PC-9 (cell line): ENCODE results near the gene GHITM. TPM values are rescaled to one million over a fixed set of nuclear protein-coding genes. Genes with fewer than 3 reads are reported as not detected.

ENCODE experiments used
- BruUV-seq: library from RNA; stranded (reverse); fragments of 400-500 nt; replicated peaks from 2 replicates; lab custom pipeline; 2021; lab: Mats Ljungman, UMichigan
- CTCF ChIA-PET: fragments of 300-600 bp; sonication (Branson Sonifier 250); formaldehyde crosslinking; loops from one replicate; lab custom pipeline; 2022; ENCODE audit warnings: antibody characterized with exemption; lab: Charles Lee
- POLR2A ChIA-PET: fragments of 300-600 bp; sonication (Branson Sonifier 250); formaldehyde crosslinking; loops from one replicate; lab custom pipeline; 2022; ENCODE audit warnings: antibody characterized with exemption; ENCODE audit not compliant: unreplicated experiment; lab: Charles Lee
- DNase-seq, 2 experiments: peaks; one replicate each; pipeline versions ENCODE4 v3.0.0 to v3.0.0-alpha.2; 2015 to 2022; ENCODE audit warnings: mixed read lengths in 1 of 2
- H2AFZ ChIP-seq: fragments of 200-600 bp; sonication (generic); 2 replicates; pipeline ENCODE4 v1.8.1; 2017; ENCODE audit warnings: antibody characterized with exemption
- H3F3A ChIP-seq: fragments of 200-600 bp; sonication (generic); 2 replicates; pipeline ENCODE4 v1.8.1; 2017; ENCODE audit warnings: antibody characterized with exemption, mild to moderate bottlenecking, low read depth; ENCODE audit not compliant: insufficient read depth
- H3K27ac ChIP-seq: fragments of 200-600 bp; sonication (generic); 2 replicates; pipeline ENCODE4 v1.6.1; 2016; ENCODE audit warnings: mixed run types
- H3K27me3 ChIP-seq: fragments of 200-600 bp; sonication (generic); 2 replicates; pipeline ENCODE4 v1.6.1; 2016; ENCODE audit warnings: low read depth, mixed run types; ENCODE audit not compliant: insufficient read depth
- H3K36me3 ChIP-seq: fragments of 200-600 bp; sonication (generic); 2 replicates; pipeline ENCODE4 v1.6.1; 2016; ENCODE audit warnings: low read depth, mixed run types
- H3K4me1 ChIP-seq: fragments of 200-600 bp; sonication (generic); replicated peaks from 2 replicates; pipeline ENCODE4 v1.6.1; 2016; ENCODE audit warnings: mixed run types; ENCODE audit not compliant: insufficient read depth
- H3K4me2 ChIP-seq: fragments of 200-600 bp; sonication (generic); 2 replicates; pipeline ENCODE4 v1.6.1; 2017; ENCODE audit warnings: mixed run types
- H3K4me3 ChIP-seq: fragments of 200-600 bp; sonication (generic); 2 replicates; pipeline ENCODE4 v1.6.1; 2016; ENCODE audit warnings: mixed run types
- H3K79me2 ChIP-seq: fragments of 200-600 bp; sonication (generic); 2 replicates; pipeline ENCODE4 v1.6.1; 2017; ENCODE audit warnings: low read depth, mixed run types
- H3K9me2 ChIP-seq: fragments of 200-600 bp; sonication (generic); 2 replicates; pipeline ENCODE4 v1.8.1; 2017; ENCODE audit warnings: mild to moderate bottlenecking; ENCODE audit not compliant: insufficient read depth
- H3K9me3 ChIP-seq: fragments of 200-600 bp; sonication (generic); 2 replicates; pipeline ENCODE4 v1.8.1; 2016; ENCODE audit warnings: low read depth; ENCODE audit not compliant: insufficient read depth
- H4K20me1 ChIP-seq: fragments of 200-600 bp; sonication (generic); 2 replicates; pipeline ENCODE4 v1.8.1; 2017; ENCODE audit not compliant: insufficient read depth
- EZH2 ChIP-seq: fragments of 200-600 bp; sonication (generic); IDR thresholded peaks from 2 replicates; pipeline ENCODE4 v1.8.0; 2017; ENCODE audit warnings: antibody characterized with exemption, low read depth
- intact Hi-C: fragments of 100-400 bp; cut with micrococcal nuclease; formaldehyde crosslinking; loops from one replicate; pipeline ENCODE4 v1.10.0; 2022; ENCODE audit not compliant: unreplicated experiment
- total RNA-seq: library from RNA; stranded (reverse); gene quantifications from 2 replicates; pipeline ENCODE4 v1.2.3, GENCODE V29; 2021
- TF ChIP-seq, protein P1 (sequence below): fragments of 200-600 bp; sonication (generic); conservative IDR thresholded peaks from 2 replicates; pipeline ENCODE4 v1.6.1; 2017; ENCODE audit warnings: mixed run types, antibody characterized with exemption, mild to moderate bottlenecking, moderate library complexity

GHITM gene
- total RNA-seq, 1 experiment from 2014 or later = 291 TPM

DNA sequence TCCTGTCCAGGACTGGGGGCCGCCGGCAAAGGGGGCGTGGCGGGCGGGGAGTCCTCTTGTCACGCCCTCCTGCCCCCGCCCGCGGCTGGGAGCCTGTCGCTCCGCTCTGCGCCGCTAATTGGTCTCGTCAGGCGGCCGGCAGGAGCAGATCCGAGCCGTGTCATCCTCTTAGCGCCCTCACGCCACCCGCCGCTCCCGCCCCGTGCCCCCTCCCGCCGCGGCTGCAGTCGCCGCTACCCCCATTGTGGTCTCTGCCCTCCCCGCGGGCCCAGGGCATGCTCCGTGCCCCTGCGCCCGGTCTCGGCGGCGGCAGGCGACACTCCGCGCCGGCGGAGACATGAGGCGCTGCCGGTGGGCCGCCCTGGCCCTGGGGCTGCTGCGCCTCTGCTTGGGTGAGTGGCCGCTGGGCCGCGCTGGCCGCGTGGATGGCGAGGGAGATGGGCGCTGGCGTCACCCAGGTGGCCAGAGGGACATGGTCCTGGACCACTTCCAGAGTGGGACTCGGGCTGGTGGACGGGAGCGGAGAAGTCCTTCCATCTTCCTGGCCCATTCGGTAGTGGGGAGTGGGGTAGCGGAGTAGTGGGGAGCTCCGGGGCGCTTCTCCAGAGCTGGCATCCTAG is 55.2 kb downstream of the GHITM start, which contains the start of gene CDHR1:
Gene CDHR1 (plus strand): TSS at position 114 of the 620 bp plus-strand sequence. CDS start 224 bp downstream, at position 338.
- H4K20me1 ChIP-seq = 0 out of 2 replicates have a peak, but pooled peaks cover 9% of the 10 kb centered on the region
- H3K4me3 ChIP-seq = no peak within 1 kb of the TSS
- H3K4me1 ChIP-seq = no peaks in the 10 kb centered on the region
- H3K27ac ChIP-seq = no peak within 1 kb of the TSS
- no peak within 1 kb of the TSS for H3K4me2 ChIP-seq
- TF ChIP-seq, protein P1, sequence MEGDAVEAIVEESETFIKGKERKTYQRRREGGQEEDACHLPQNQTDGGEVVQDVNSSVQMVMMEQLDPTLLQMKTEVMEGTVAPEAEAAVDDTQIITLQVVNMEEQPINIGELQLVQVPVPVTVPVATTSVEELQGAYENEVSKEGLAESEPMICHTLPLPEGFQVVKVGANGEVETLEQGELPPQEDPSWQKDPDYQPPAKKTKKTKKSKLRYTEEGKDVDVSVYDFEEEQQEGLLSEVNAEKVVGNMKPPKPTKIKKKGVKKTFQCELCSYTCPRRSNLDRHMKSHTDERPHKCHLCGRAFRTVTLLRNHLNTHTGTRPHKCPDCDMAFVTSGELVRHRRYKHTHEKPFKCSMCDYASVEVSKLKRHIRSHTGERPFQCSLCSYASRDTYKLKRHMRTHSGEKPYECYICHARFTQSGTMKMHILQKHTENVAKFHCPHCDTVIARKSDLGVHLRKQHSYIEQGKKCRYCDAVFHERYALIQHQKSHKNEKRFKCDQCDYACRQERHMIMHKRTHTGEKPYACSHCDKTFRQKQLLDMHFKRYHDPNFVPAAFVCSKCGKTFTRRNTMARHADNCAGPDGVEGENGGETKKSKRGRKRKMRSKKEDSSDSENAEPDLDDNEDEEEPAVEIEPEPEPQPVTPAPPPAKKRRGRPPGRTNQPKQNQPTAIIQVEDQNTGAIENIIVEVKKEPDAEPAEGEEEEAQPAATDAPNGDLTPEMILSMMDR = no peak
- no peak for TF ChIP-seq EZH2
- peaks cover 92% of the 10 kb centered on the region for H3K27me3 ChIP-seq
- ChIA-PET CTCF (no interaction called here), POLR2A (no interaction called here)
- no peaks in the 10 kb centered on the region for H3K9me2 ChIP-seq
- H3K9me3 ChIP-seq = no peaks in the 10 kb centered on the region
- H3F3A ChIP-seq = no peaks in the 10 kb centered on the region
- BruUV-seq = no TSS peak
- intact Hi-C loops = no loop called here
- no peak for DNase-seq
- H2AFZ ChIP-seq = no peak within 1 kb of the TSS
- H3K79me2 ChIP-seq = no peaks in the 10 kb centered on the region
- H3K36me3 ChIP-seq = no peaks in the 10 kb centered on the region

DNA sequence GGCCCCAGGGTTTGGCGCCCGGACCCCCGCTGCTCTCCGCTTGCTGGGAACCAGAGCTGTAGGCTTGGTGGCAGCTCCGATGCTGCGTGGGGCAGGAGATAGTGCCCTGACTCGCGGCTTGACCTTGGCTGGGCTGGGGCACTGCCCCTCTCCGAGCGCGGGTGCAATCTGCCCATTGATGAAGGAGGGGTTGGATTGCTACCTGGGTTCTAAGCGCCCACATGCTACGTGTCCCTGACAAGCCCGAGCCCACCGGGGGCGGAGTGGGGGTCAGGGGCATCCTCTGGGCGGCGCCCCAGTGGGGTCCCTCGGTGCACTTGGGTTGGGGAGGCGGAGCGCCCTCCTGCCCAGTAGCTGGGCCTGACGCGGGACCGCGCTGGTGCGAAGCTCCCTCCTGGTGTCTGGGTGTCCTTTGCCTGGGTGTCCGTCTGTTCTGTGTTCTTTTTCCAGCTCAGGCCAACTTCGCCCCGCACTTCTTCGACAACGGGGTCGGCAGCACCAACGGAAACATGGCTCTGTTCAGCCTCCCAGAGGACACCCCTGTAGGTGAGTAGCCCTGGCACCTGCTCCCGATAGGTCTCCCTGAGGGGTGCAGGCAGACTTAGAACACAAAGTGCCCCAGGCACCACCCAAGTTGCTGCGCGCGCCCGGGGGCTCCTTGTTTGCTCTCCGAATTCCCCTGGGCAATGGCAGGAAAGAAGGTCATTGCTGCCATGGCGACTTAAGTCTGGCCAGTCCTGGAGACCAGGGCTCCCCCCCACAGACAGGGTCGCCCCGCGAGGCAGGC is 55.9 kb downstream of the GHITM start:
- BruUV-seq = no TSS peak
- no peaks in the 10 kb centered on the region for H3F3A ChIP-seq
- TF ChIP-seq EZH2 = no peak
- TF ChIP-seq, protein P1 = no peak
- H3K4me3 ChIP-seq = no peak overlapping the region
- no peaks in the 10 kb centered on the region for H3K9me3 ChIP-seq
- ChIA-PET CTCF (no interaction called here), POLR2A (no interaction called here)
- H2AFZ ChIP-seq = no peak overlapping the region
- no peaks in the 10 kb centered on the region for H3K9me2 ChIP-seq
- no peak overlapping the region for H3K27ac ChIP-seq
- no peaks in the 10 kb centered on the region for H3K79me2 ChIP-seq
- DNase-seq = no peak
- intact Hi-C loops = no loop called here
- H3K4me2 ChIP-seq = no peak overlapping the region
- H4K20me1 ChIP-seq = 0 out of 2 replicates have a peak, but pooled peaks cover 9% of the 10 kb centered on the region
- peaks cover 92% of the 10 kb centered on the region for H3K27me3 ChIP-seq
- no peaks in the 10 kb centered on the region for H3K36me3 ChIP-seq
- H3K4me1 ChIP-seq = no peaks in the 10 kb centered on the region

DNA sequence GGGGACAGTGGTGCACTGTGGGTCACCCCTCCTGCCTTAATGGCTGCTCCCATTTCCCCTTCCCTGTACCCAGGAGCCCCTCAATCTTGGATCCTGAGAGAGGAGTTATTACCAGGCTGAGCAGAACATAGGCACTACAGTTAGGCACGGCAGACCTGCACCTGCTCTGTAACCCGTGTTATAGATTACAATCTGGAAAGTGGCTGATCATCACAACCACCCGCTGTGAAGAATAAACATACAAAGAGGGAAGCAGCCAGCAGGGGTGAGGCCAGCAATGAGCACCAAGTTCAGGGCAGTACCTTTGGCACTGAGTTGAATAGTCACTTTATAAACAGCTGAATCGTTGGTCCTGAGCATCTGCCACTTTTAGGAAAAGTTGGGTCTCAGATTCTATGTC is 56.8 kb downstream of the GHITM start:
- no peaks in the 10 kb centered on the region for H3K9me3 ChIP-seq
- no peak overlapping the region for H3K4me3 ChIP-seq
- CTCF ChIA-PET = interaction anchor here (0.6 kb wide), 1 partner anchor 332 kb away, joined by 5 read pairs; no protein-coding TSS in a partner anchor
- H3K4me2 ChIP-seq = no peak overlapping the region
- POLR2A ChIA-PET = no interaction called here
- H3F3A ChIP-seq = no peaks in the 10 kb centered on the region
- H3K9me2 ChIP-seq = no peaks in the 10 kb centered on the region
- no peaks in the 10 kb centered on the region for H3K36me3 ChIP-seq
- intact Hi-C loops = no loop called here
- no peak overlapping the region for H3K27ac ChIP-seq
- H2AFZ ChIP-seq = no peak overlapping the region
- no TSS peak for BruUV-seq
- peak in 1 of 2 experiments; percentile 78 for DNase-seq
- H3K4me1 ChIP-seq = no peaks in the 10 kb centered on the region
- H3K27me3 ChIP-seq = peaks cover 92% of the 10 kb centered on the region
- no peaks in the 10 kb centered on the region for H3K79me2 ChIP-seq
- no peak for TF ChIP-seq EZH2
- TF ChIP-seq, protein P1 = no peak
- 0 out of 2 replicates have a peak, but pooled peaks cover 9% of the 10 kb centered on the region for H4K20me1 ChIP-seq
